H1 (cell line): ENCODE measurements around the gene ERLIN1. TPM values are rescaled to one million over a fixed set of nuclear protein-coding genes. Genes with fewer than 3 reads are reported as not detected.

Experiments
- CTCF ChIA-PET: fragments of 300-600 bp; sonication (Branson Sonifier 250); formaldehyde crosslinking; loops from one replicate; lab custom pipeline; 2021; ENCODE audit not compliant: partially characterized antibody; lab: Charles Lee
- POLR2A ChIA-PET: fragments of 300-600 bp; sonication (Branson Sonifier 250); formaldehyde crosslinking; loops from one replicate; lab custom pipeline; 2021; ENCODE audit warnings: inconsistent platforms; ENCODE audit not compliant: partially characterized antibody; lab: Charles Lee
- DNase-seq, 2 experiments: peaks; one replicate each; pipeline versions ENCODE4 v3.0.0 to v3.0.0-alpha.2; 2010 to 2022; ENCODE audit warnings: low spot score in 2 of 2, low read depth in 1 of 2, mixed read lengths in 1 of 2
- FAIRE-seq: peaks from 2 replicates; lab custom pipeline; 2011; peaks lifted over from hg19 to GRCh38; lab: Jason Lieb, UNC
- H2AFZ ChIP-seq: 2 replicates; pipeline ENCODE4 v1.8.1; 2012; ENCODE audit warnings: low read length, inconsistent platforms
- H2AK5ac ChIP-seq: 2 replicates; pipeline ENCODE4 v1.6.1; 2013; ENCODE audit warnings: low read depth, low read length
- H2BK120ac ChIP-seq: replicated peaks from 2 replicates; pipeline ENCODE3; 2013; ENCODE audit warnings: low read depth, low read length, inconsistent platforms
- H2BK12ac ChIP-seq: 2 replicates; pipeline ENCODE4 v1.6.1; 2013; ENCODE audit warnings: low read depth, low read length
- H2BK15ac ChIP-seq: 2 replicates; pipeline ENCODE4 v1.6.1; 2013; ENCODE audit warnings: low read length
- H2BK20ac ChIP-seq: 2 replicates; pipeline ENCODE4 v1.6.1; 2013; ENCODE audit warnings: low read length
- H2BK5ac ChIP-seq: 2 replicates; pipeline ENCODE4 v1.6.1; 2013; ENCODE audit warnings: low read depth, low read length
- H3K14ac ChIP-seq: 2 replicates; pipeline ENCODE4 v1.6.1; 2013; ENCODE audit warnings: inconsistent platforms; ENCODE audit not compliant: insufficient read length
- H3K18ac ChIP-seq: 2 replicates; pipeline ENCODE4 v1.6.1; 2013; ENCODE audit warnings: low read length; ENCODE audit errors: extremely low read depth
- H3K23ac ChIP-seq: 2 replicates; pipeline ENCODE4 v1.6.1; 2013; ENCODE audit warnings: inconsistent platforms; ENCODE audit not compliant: insufficient read length
- H3K23me2 ChIP-seq: 2 replicates; pipeline ENCODE4 v1.6.1; 2013; ENCODE audit warnings: low read depth, low read length
- H3K27ac ChIP-seq: 2 replicates; pipeline ENCODE4 v1.6.1; 2011; ENCODE audit warnings: low read depth, low read length, inconsistent platforms
- H3K27me3 ChIP-seq, 4 experiments: replicated peaks in 1 of 4; 1 replicate in 1 of 4; 2 replicates in 3 of 4; pipeline versions ENCODE4 v1.6.1 to v1.8.1; 2011 to 2013; ENCODE audit warnings: low read length in 3 of 4, mild to moderate bottlenecking in 3 of 4, inconsistent platforms in 2 of 4, mixed read lengths in 2 of 4, moderate library complexity in 1 of 4; ENCODE audit not compliant: control insufficient read depth in 3 of 4, insufficient read depth in 3 of 4; ENCODE audit errors: extremely low read depth in 1 of 4
- H3K36me3 ChIP-seq, 4 experiments: 2 replicates each; pipeline versions ENCODE4 v1.6.1 to v1.8.1; 2011 to 2013; ENCODE audit warnings: mild to moderate bottlenecking in 4 of 4, low read length in 3 of 4, moderate library complexity in 2 of 4, control low read depth in 1 of 4, inconsistent platforms in 1 of 4; ENCODE audit not compliant: insufficient read depth in 4 of 4, control insufficient read depth in 2 of 4
- H3K4ac ChIP-seq: replicated peaks from 2 replicates; pipeline ENCODE3; 2013; ENCODE audit warnings: low read length, low read depth, mixed read lengths, inconsistent platforms; ENCODE audit not compliant: insufficient read length
- H3K4me1 ChIP-seq, 4 experiments: replicated peaks in 1 of 4; 1 replicate in 1 of 4; 2 replicates in 3 of 4; pipeline versions ENCODE4 v1.6.1 to v1.8.1; 2011 to 2013; ENCODE audit warnings: low read length in 3 of 4, inconsistent platforms in 2 of 4, mixed read lengths in 1 of 4; ENCODE audit not compliant: insufficient read depth in 4 of 4, control insufficient read depth in 3 of 4
- H3K4me2 ChIP-seq, 2 experiments: 2 replicates each; pipeline versions ENCODE4 v1.6.1 to v1.8.1; 2011 to 2013; ENCODE audit warnings: low read depth in 2 of 2, low read length in 2 of 2, control low read depth in 1 of 2, inconsistent platforms in 1 of 2, mild to moderate bottlenecking in 1 of 2; ENCODE audit not compliant: insufficient read depth in 1 of 2
- H3K4me3 ChIP-seq, 4 experiments: fragments of 200-600, 300-600 bp in 1 of 4; sonication (generic), shearing (Covaris generic), sonication (Bioruptor Twin) in 1 of 4; 2 replicates each; pipeline versions ENCODE4 v1.5.1 to v1.8.1; 2011 to 2016; ENCODE audit warnings: low read length in 4 of 4, low read depth in 3 of 4, control low read depth in 2 of 4, inconsistent platforms in 2 of 4, mild to moderate bottlenecking in 2 of 4, mixed read lengths in 1 of 4, moderate library complexity in 1 of 4; ENCODE audit not compliant: insufficient read depth in 2 of 4; ENCODE audit errors: extremely low read depth in 1 of 4
- H3K56ac ChIP-seq: replicated peaks from 2 replicates; pipeline ENCODE3; 2013; ENCODE audit warnings: low read depth, mild to moderate bottlenecking, mixed read lengths, low read length, inconsistent platforms; ENCODE audit not compliant: insufficient read length
- H3K79me1 ChIP-seq: 2 replicates; pipeline ENCODE4 v1.6.1; 2013; ENCODE audit warnings: low read depth, low read length, control low read depth
- H3K79me2 ChIP-seq, 2 experiments: 2 replicates each; pipeline versions ENCODE4 v1.6.1 to v1.8.1; 2012 to 2013; ENCODE audit warnings: low read length in 2 of 2, mild to moderate bottlenecking in 2 of 2, inconsistent platforms in 1 of 2; ENCODE audit not compliant: insufficient read depth in 2 of 2, control insufficient read depth in 1 of 2
- H3K9ac ChIP-seq, 4 experiments: replicated peaks in 1 of 4; 1 replicate in 1 of 4; 2 replicates in 3 of 4; pipeline versions ENCODE4 v1.6.1 to v1.8.1; 2011 to 2013; ENCODE audit warnings: low read depth in 3 of 4, low read length in 3 of 4, control low read depth in 2 of 4, mild to moderate bottlenecking in 2 of 4, moderate library complexity in 2 of 4, inconsistent platforms in 1 of 4; ENCODE audit errors: extremely low read depth in 1 of 4
- H3K9me3 ChIP-seq, 2 experiments: 2 replicates each; pipeline versions ENCODE4 v1.6.1 to v1.8.1; 2012 to 2013; ENCODE audit warnings: mild to moderate bottlenecking in 2 of 2, moderate library complexity in 2 of 2, control low read depth in 1 of 2, inconsistent platforms in 1 of 2, low read depth in 1 of 2, low read length in 1 of 2, mixed read lengths in 1 of 2; ENCODE audit not compliant: insufficient read depth in 2 of 2
- H4K20me1 ChIP-seq, 2 experiments: replicated peaks in 1 of 2; 2 replicates each; pipeline versions ENCODE3 to v1.8.1; 2011 to 2013; ENCODE audit warnings: inconsistent platforms in 2 of 2, low read length in 2 of 2, mild to moderate bottlenecking in 1 of 2; ENCODE audit not compliant: insufficient read depth in 2 of 2, control insufficient read depth in 1 of 2
- H4K5ac ChIP-seq: 2 replicates; pipeline ENCODE4 v1.6.1; 2013; ENCODE audit warnings: low read length, low read depth, mixed read lengths, inconsistent platforms; ENCODE audit not compliant: insufficient read length
- H4K8ac ChIP-seq: 2 replicates; pipeline ENCODE4 v1.8.0; 2013; ENCODE audit warnings: mild to moderate bottlenecking, moderate library complexity, low read length, inconsistent platforms; ENCODE audit not compliant: insufficient read depth; ENCODE audit errors: extremely low read depth
- H4K91ac ChIP-seq: replicated peaks from 2 replicates; pipeline ENCODE3; 2013; ENCODE audit warnings: low read length, mixed read lengths, inconsistent platforms; ENCODE audit not compliant: insufficient read length
- BCL11A ChIP-seq, 2 experiments: IDR thresholded peaks; one replicate each; pipeline ENCODE4 v1.6.1; 2011; ENCODE audit warnings: low read depth in 2 of 2, low read length in 2 of 2, mild to moderate bottlenecking in 2 of 2
- BRCA1 ChIP-seq: IDR thresholded peaks from 2 replicates; pipeline ENCODE4 v1.6.1; 2012; ENCODE audit warnings: low read depth, low read length, improper control_type of control experiment
- CHD1 ChIP-seq: IDR thresholded peaks from 2 replicates; pipeline ENCODE4 v1.6.1; 2012; ENCODE audit warnings: low read depth, low read length, improper control_type of control experiment
- EGR1 ChIP-seq: IDR thresholded peaks from 2 replicates; pipeline ENCODE4 v1.6.1; 2011; ENCODE audit warnings: low read depth, low read length, borderline replicate concordance
- HDAC2 ChIP-seq, 2 experiments: fragments of 300-600 bp in 1 of 2; sonication (generic) in 1 of 2; IDR thresholded peaks; 2 replicates each; pipeline ENCODE4 v1.6.1; 2011 to 2012; ENCODE audit warnings: low read depth in 2 of 2, low read length in 2 of 2, mild to moderate bottlenecking in 2 of 2, moderate library complexity in 2 of 2, borderline replicate concordance in 1 of 2, inconsistent platforms in 1 of 2
- KDM4A ChIP-seq: IDR thresholded peaks from one replicate; pipeline ENCODE4 v1.7.1; 2012; ENCODE audit warnings: low read depth, mild to moderate bottlenecking, moderate library complexity, low read length, inconsistent platforms; ENCODE audit not compliant: severe bottlenecking
- RAD21 ChIP-seq, 2 experiments: IDR thresholded peaks in 1 of 2; conservative IDR thresholded peaks in 1 of 2; 2 replicates each; pipeline ENCODE4 v1.6.1; 2011; ENCODE audit warnings: low read depth in 2 of 2, low read length in 2 of 2, improper control_type of control experiment in 1 of 2, inconsistent platforms in 1 of 2, mild to moderate bottlenecking in 1 of 2, moderate library complexity in 1 of 2
- RNF2 ChIP-seq: fragments of 200-900, 300-1000 bp; sonication (generic); IDR thresholded peaks from 2 replicates; pipeline ENCODE4 v1.7.1; 2016; ENCODE audit warnings: borderline replicate concordance, low read depth, mild to moderate bottlenecking, antibody characterized with exemption, low read length; ENCODE audit not compliant: poor library complexity, severe bottlenecking; ENCODE audit errors: missing control alignments
- RXRA ChIP-seq: IDR thresholded peaks from 2 replicates; pipeline ENCODE4 v1.6.1; 2011; ENCODE audit warnings: low read depth, mild to moderate bottlenecking, low read length, moderate library complexity; ENCODE audit not compliant: insufficient read depth
- SIN3A ChIP-seq, 2 experiments: IDR thresholded peaks in 1 of 2; conservative IDR thresholded peaks in 1 of 2; 2 replicates each; pipeline ENCODE4 v1.6.1; 2011 to 2012; ENCODE audit warnings: low read length in 2 of 2, improper control_type of control experiment in 1 of 2, low read depth in 1 of 2, mild to moderate bottlenecking in 1 of 2
- TCF12 ChIP-seq: IDR thresholded peaks from 2 replicates; pipeline ENCODE4 v1.6.1; 2011; ENCODE audit warnings: low read depth, mild to moderate bottlenecking, low read length
- WGBS, 2 experiments: shearing (Covaris generic) in 1 of 2; methylation state at CpG; one replicate each; pipeline versions ENCODE4 v1.1.6 to v1.1.7; 2013 to 2015; ENCODE audit warnings: low lambda C conversion rate in 2 of 2, mixed read lengths in 2 of 2, inconsistent platforms in 1 of 2, low coverage in 1 of 2, missing lambda C conversion rate in 1 of 2; ENCODE audit not compliant: insufficient replicate concordance in 2 of 2, insufficient coverage in 1 of 2, insufficient read length in 1 of 2; ENCODE audit errors: extremely low coverage in 1 of 2, missing lambda C conversion rate in 1 of 2; 5-methylcytosine and 5-hydroxymethylcytosine counted together
- polyA plus RNA-seq, 7 experiments: library from polyadenylated mRNA; depleted of rRNA in 3 of 7; stranded (reverse) in 5 of 7; unstranded in 2 of 7; fragments of >200 nt in 5 of 7; fragments of 200-250 nt in 2 of 7; gene quantifications; 1 replicate in 5 of 7; 2 replicates in 1 of 7; 4 replicates in 1 of 7; pipeline versions ENCODE4 v1.2.1 to v1.2.3, GENCODE V29; 2011 to 2013; ENCODE audit warnings: missing spikeins in 2 of 7, mixed read lengths in 2 of 7
- total RNA-seq: library from RNA; stranded (reverse); fragmentation: NEBNext Ultra II Directional; extraction: Animal tissue kit (Norgen Biotek cat#: 25700); gene quantifications from 2 replicates; pipeline ENCODE4 v1.2.1, GENCODE V29; 2021

Gene ERLIN1
- total and polyA plus RNA-seq, 2 of the 8 experiments (the other 6 are each of a cell fraction or from before 2014, with no cell fraction given) = 16.5 to 32.0 TPM

DNA sequence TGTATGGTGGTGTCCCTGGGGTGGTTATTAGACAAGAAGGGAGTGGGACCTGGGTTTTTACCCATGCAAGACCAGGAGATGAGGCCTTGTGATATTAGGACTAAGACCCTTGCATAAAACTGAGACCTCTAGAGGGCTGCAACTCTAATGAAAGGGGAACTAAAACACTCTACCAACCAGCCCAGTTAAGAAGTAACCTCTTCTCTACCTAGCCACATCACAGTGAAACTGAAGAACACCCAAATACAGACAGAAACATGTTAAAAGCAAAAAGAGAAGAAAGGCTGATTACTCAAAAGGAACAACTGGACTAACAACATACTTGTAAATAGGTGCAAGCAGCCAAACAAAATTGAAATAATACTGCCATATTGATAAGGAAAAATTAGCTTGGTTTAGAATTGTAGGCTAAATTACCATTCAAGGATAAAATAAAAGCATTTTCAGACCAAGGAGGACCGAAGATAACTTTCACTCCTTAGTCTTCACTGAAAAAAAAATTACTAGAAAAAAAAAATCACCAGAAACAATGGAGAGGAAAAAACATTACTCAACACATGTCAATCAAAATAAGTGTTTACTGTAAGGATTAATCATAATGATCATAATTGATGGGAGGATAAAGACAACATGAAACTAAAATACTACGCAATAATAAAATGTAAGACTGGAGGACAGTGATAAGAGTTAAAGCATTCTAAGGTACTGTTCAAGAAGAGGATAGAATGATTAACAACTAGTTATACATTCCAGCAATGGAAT is 27.6 kb downstream of the ERLIN1 start:
- Histone ChIP-seq H3K4me2 (no peak overlapping the region), H3K4me3 (no peak overlapping the region), H2BK20ac (no peak overlapping the region), H4K91ac (no peak overlapping the region), H3K79me2 (no peaks in the 10 kb centered on the region), H3K4me1 (no peaks in the 10 kb centered on the region), H3K18ac (no peak overlapping the region), H3K23ac (no peak overlapping the region), H3K23me2 (no peaks in the 10 kb centered on the region), H4K8ac (no peak overlapping the region), H3K27me3 (no peaks in the 10 kb centered on the region), H3K9ac (no peak overlapping the region), H3K4ac (no peak overlapping the region), H3K14ac (no peak overlapping the region), H3K79me1 (no peaks in the 10 kb centered on the region), H4K20me1 (no peaks in the 10 kb centered on the region), H2BK120ac (no peak overlapping the region), H3K9me3 (no peaks in the 10 kb centered on the region), H2BK15ac (no peak overlapping the region), H4K5ac (no peak overlapping the region), H3K27ac (no peak overlapping the region), H2AK5ac (no peak overlapping the region), H3K56ac (no peak overlapping the region), H2BK12ac (no peak overlapping the region), H3K36me3 (peaks cover 0 to 12% (median 12%) of the 10 kb centered on the region in 4 experiments; a peak in 5 of 8 replicates), H2AFZ (no peak overlapping the region), H2BK5ac (no peak overlapping the region)
- ChIA-PET CTCF (interaction anchor here (1.0 kb wide), 1 partner anchor 11 kb away, joined by 3 read pairs; no protein-coding TSS in a partner anchor), POLR2A (no interaction called here)
- FAIRE-seq (no peak), DNase-seq (no peak)
- 90% methylated on average over 2 of the region's 2 CpGs; no CpG with 5 or more reads in 1 of the 2 experiments for WGBS, 2 experiments
- no peak for TF ChIP-seq RXRA
- no peak for TF ChIP-seq BRCA1
- no peak for TF ChIP-seq RNF2
- no peak for TF ChIP-seq SIN3A (conservative IDR thresholded peaks at IDR 0.05 in 1 of 2, IDR thresholded peaks at IDR 0.05 in 1 of 2; ENCODE audit: low read depth in 1 of 2, low read length in 2 of 2)
- TF ChIP-seq RAD21 (IDR thresholded peaks at IDR 0.05 in 1 of 2, conservative IDR thresholded peaks at IDR 0.05 in 1 of 2; ENCODE audit: low read depth in 2 of 2, low read length in 2 of 2) = no peak
- no peak for TF ChIP-seq TCF12
- no peak for TF ChIP-seq BCL11A (IDR thresholded peaks at IDR 0.05; ENCODE audit: low read depth in 2 of 2, low read length in 2 of 2)
- TF ChIP-seq KDM4A = no peak
- no peak for TF ChIP-seq CHD1
- TF ChIP-seq EGR1 = no peak
- no peak for TF ChIP-seq HDAC2 (IDR thresholded peaks at IDR 0.05; ENCODE audit: borderline replicate concordance in 1 of 2, low read depth in 2 of 2, low read length in 2 of 2)
